ENCODE results near the gene ENTPD8. TPM values are rescaled to one million over a fixed set of nuclear protein-coding genes. Genes with fewer than 3 reads are reported as not detected.
A peak's percentile ranks its signal among the peaks of the same experiment; 100 is the strongest.

Gene ENTPD8
- total and polyA plus RNA-seq, 2 of the 13 experiments (the other 11 are each of a cell fraction or from before 2014, with no cell fraction given) = 0.26 to 0.44 TPM

- TF ChIP-seq, protein P1, sequence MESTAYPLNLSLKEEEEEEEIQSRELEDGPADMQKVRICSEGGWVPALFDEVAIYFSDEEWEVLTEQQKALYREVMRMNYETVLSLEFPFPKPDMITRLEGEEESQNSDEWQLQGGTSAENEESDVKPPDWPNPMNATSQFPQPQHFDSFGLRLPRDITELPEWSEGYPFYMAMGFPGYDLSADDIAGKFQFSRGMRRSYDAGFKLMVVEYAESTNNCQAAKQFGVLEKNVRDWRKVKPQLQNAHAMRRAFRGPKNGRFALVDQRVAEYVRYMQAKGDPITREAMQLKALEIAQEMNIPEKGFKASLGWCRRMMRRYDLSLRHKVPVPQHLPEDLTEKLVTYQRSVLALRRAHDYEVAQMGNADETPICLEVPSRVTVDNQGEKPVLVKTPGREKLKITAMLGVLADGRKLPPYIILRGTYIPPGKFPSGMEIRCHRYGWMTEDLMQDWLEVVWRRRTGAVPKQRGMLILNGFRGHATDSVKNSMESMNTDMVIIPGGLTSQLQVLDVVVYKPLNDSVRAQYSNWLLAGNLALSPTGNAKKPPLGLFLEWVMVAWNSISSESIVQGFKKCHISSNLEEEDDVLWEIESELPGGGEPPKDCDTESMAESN (CRISPR knock-in tag; conservative IDR thresholded peaks at IDR 0.05) = 0 out of 2 replicates have a peak, but pooled peaks have one; percentile 45
- no peak for TF ChIP-seq NCOA1 (CRISPR knock-in tag; IDR thresholded peaks at IDR 0.05)
- TF ChIP-seq SRY (CRISPR knock-in tag; IDR thresholded peaks at IDR 0.05) = peak; percentile 31; the same call in 1 of the 2 replicates
- no peak for TF ChIP-seq TBX2 (CRISPR knock-in tag; IDR thresholded peaks at IDR 0.05; ENCODE audit: borderline replicate concordance)
- TF ChIP-seq ZBTB40 (IDR thresholded peaks at IDR 0.05) = no peak
- 0 out of 2 replicates have a peak, but pooled peaks have one; percentile 11 for TF ChIP-seq ZBTB40 (CRISPR knock-in tag; IDR thresholded peaks at IDR 0.05)
- TF ChIP-seq, protein P2, sequence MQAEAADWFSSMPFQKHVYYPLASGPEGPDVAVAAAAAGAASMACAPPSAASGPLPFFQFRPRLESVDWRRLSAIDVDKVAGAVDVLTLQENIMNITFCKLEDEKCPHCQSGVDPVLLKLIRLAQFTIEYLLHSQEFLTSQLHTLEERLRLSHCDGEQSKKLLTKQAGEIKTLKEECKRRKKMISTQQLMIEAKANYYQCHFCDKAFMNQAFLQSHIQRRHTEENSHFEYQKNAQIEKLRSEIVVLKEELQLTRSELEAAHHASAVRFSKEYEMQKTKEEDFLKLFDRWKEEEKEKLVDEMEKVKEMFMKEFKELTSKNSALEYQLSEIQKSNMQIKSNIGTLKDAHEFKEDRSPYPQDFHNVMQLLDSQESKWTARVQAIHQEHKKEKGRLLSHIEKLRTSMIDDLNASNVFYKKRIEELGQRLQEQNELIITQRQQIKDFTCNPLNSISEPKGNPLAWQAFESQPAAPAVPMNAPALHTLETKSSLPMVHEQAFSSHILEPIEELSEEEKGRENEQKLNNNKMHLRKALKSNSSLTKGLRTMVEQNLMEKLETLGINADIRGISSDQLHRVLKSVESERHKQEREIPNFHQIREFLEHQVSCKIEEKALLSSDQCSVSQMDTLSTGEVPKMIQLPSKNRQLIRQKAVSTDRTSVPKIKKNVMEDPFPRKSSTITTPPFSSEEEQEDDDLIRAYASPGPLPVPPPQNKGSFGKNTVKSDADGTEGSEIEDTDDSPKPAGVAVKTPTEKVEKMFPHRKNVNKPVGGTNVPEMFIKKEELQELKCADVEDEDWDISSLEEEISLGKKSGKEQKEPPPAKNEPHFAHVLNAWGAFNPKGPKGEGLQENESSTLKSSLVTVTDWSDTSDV (CRISPR knock-in tag; IDR thresholded peaks at IDR 0.05) = peak; percentile 36; the same call in 1 of the 2 replicates
- TF ChIP-seq NFIB (CRISPR knock-in tag; IDR thresholded peaks at IDR 0.05; ENCODE audit: borderline replicate concordance) = no peak
- TF ChIP-seq ZNF577 (CRISPR knock-in tag; IDR thresholded peaks at IDR 0.05; ENCODE audit: borderline replicate concordance, low read depth) = no peak
- no peak for TF ChIP-seq SSRP1 (CRISPR knock-in tag; IDR thresholded peaks at IDR 0.05)
- peak; percentile 20; the same call in 1 of the 2 replicates for TF ChIP-seq MED1 (CRISPR knock-in tag; IDR thresholded peaks at IDR 0.05)
- TF ChIP-seq AGO1 (IDR thresholded peaks at IDR 0.05; ENCODE audit: low read depth, low read length, poor library complexity, severe bottlenecking) = peak; percentile 61
- no peak for TF ChIP-seq ZNF746 (CRISPR knock-in tag; IDR thresholded peaks at IDR 0.05)
- TF ChIP-seq TARDBP (CRISPR knock-in tag; IDR thresholded peaks at IDR 0.05) = peak; percentile 42; the same call in 1 of the 2 replicates
These were observed 4.2 kb upstream of the ENTPD8 start (continued) for GRCh38 chr9:137445275-137445807.
